HEK293 (cell line): ENCODE results near the gene MRPS24.

Experiments used
- CTCF ChIA-PET: fragments of 350-600 bp; formaldehyde crosslinking; extraction: SDS; loops from one replicate; lab custom pipeline; 2021; ENCODE audit warnings: antibody characterized with exemption; lab: Yijun Ruan, JAX
- POLR2A ChIA-PET: fragments of 300-600 bp; formaldehyde crosslinking; extraction: SDS; loops from one replicate; lab custom pipeline; 2020; ENCODE audit warnings: antibody characterized with exemption, inconsistent platforms; lab: Yijun Ruan, JAX
- H3K27ac ChIP-seq: fragments of 200-500 bp; sonication (Bioruptor generic); 2 replicates; pipeline ENCODE4 v1.5.1; 2014; ENCODE audit warnings: low read depth, low read length, control low read depth, inconsistent platforms; ENCODE audit errors: extremely low read depth
- H3K36me3 ChIP-seq, 2 experiments: fragments of 200-500 bp in 1 of 2; sonication (Bioruptor generic) in 1 of 2; 1 replicate in 1 of 2; 2 replicates in 1 of 2; pipeline ENCODE4 v1.5.1; 2014 to 2017; ENCODE audit warnings: inconsistent platforms in 2 of 2, low read length in 2 of 2; ENCODE audit not compliant: control insufficient read depth in 2 of 2, insufficient read depth in 1 of 2
- H3K4me1 ChIP-seq: fragments of 200-500 bp; sonication (Bioruptor generic); 2 replicates; pipeline ENCODE4 v1.5.1; 2014; ENCODE audit warnings: mild to moderate bottlenecking, low read length, inconsistent platforms; ENCODE audit not compliant: control insufficient read depth, insufficient read depth
- H3K4me3 ChIP-seq: 2 replicates; pipeline ENCODE4 v1.5.1; 2011; ENCODE audit warnings: low read depth, mild to moderate bottlenecking, control low read depth, low read length, moderate library complexity
- H3K9me3 ChIP-seq: fragments of 200-500 bp; sonication (Bioruptor generic); 2 replicates; pipeline ENCODE4 v1.5.1; 2014; ENCODE audit warnings: low read depth, low read length, inconsistent platforms; ENCODE audit not compliant: control insufficient read depth, insufficient read depth
- KLF8 ChIP-seq: fragments of 450-650 bp; formaldehyde crosslinking; IDR thresholded peaks from 2 replicates; pipeline ENCODE4 v1.5.1; 2016; ENCODE audit warnings: missing biosample characterization, missing genetic modification characterization
- PRDM4 ChIP-seq: fragments of 450-650 bp; formaldehyde crosslinking; IDR thresholded peaks from 2 replicates; pipeline ENCODE4 v1.5.1; 2017; ENCODE audit warnings: missing biosample characterization, missing genetic modification characterization
- SP3 ChIP-seq: fragments of 450-650 bp; formaldehyde crosslinking; IDR thresholded peaks from 2 replicates; pipeline ENCODE4 v1.5.1; 2016; ENCODE audit warnings: missing biosample characterization, missing genetic modification characterization
- TRIM28 ChIP-seq: IDR thresholded peaks from 2 replicates; pipeline ENCODE4 v1.6.1; 2011; ENCODE audit warnings: low read length, control low read depth, borderline replicate concordance
- ZBTB6 ChIP-seq: fragments of 450-650 bp; formaldehyde crosslinking; IDR thresholded peaks from 2 replicates; pipeline ENCODE4 v1.5.1; 2017; ENCODE audit warnings: missing biosample characterization, missing genetic modification characterization
- ZNF133 ChIP-seq: fragments of 450-650 bp; formaldehyde crosslinking; IDR thresholded peaks from 2 replicates; pipeline ENCODE4 v1.5.1; 2016; ENCODE audit warnings: missing biosample characterization, missing genetic modification characterization
- ZNF140 ChIP-seq: fragments of 450-650 bp; formaldehyde crosslinking; IDR thresholded peaks from 2 replicates; pipeline ENCODE4 v1.5.1; 2016; ENCODE audit warnings: missing biosample characterization, missing genetic modification characterization
- ZNF169 ChIP-seq: fragments of 450-650 bp; formaldehyde crosslinking; IDR thresholded peaks from 2 replicates; pipeline ENCODE4 v1.5.1; 2016; ENCODE audit warnings: missing biosample characterization, missing genetic modification characterization
- ZNF248 ChIP-seq: fragments of 450-650 bp; formaldehyde crosslinking; IDR thresholded peaks from 2 replicates; pipeline ENCODE4 v1.5.1; 2017; ENCODE audit warnings: missing biosample characterization, missing genetic modification characterization
- ZNF266 ChIP-seq: fragments of 450-650 bp; formaldehyde crosslinking; IDR thresholded peaks from 2 replicates; pipeline ENCODE4 v1.5.1; 2016; ENCODE audit warnings: missing biosample characterization, missing genetic modification characterization, low read depth
- ZNF350 ChIP-seq: fragments of 450-650 bp; formaldehyde crosslinking; IDR thresholded peaks from 2 replicates; pipeline ENCODE4 v1.5.0; 2017; ENCODE audit warnings: missing biosample characterization, mild to moderate bottlenecking, missing genetic modification characterization
- ZNF514 ChIP-seq: fragments of 450-650 bp; formaldehyde crosslinking; IDR thresholded peaks from 2 replicates; pipeline ENCODE4 v1.5.1; 2016; ENCODE audit warnings: missing biosample characterization, missing genetic modification characterization
- ZNF529 ChIP-seq: fragments of 450-650 bp; formaldehyde crosslinking; IDR thresholded peaks from 2 replicates; pipeline ENCODE4 v1.5.1; 2017; ENCODE audit warnings: missing genetic modification characterization, missing biosample characterization; ENCODE audit not compliant: insufficient replicate concordance
- ZNF555 ChIP-seq: fragments of 450-650 bp; formaldehyde crosslinking; conservative IDR thresholded peaks from 2 replicates; pipeline ENCODE4 v1.5.1; 2017; ENCODE audit warnings: missing biosample characterization, mild to moderate bottlenecking, missing genetic modification characterization, inconsistent platforms
- ZNF600 ChIP-seq: fragments of 450-650 bp; formaldehyde crosslinking; IDR thresholded peaks from 2 replicates; pipeline ENCODE4 v1.5.1; 2016; ENCODE audit warnings: missing biosample characterization, missing genetic modification characterization
- ZNF610 ChIP-seq: fragments of 450-650 bp; formaldehyde crosslinking; IDR thresholded peaks from 2 replicates; pipeline ENCODE4 v1.5.1; 2016; ENCODE audit warnings: missing biosample characterization, missing genetic modification characterization, borderline replicate concordance
- ZNF626 ChIP-seq: fragments of 450-650 bp; sonication (Bioruptor Pico); formaldehyde crosslinking; IDR thresholded peaks from 2 replicates; pipeline ENCODE4 v1.5.1; 2018; ENCODE audit warnings: missing biosample characterization, missing genetic modification characterization, inconsistent platforms
- ZNF654 ChIP-seq: fragments of 450-650 bp; formaldehyde crosslinking; IDR thresholded peaks from 2 replicates; pipeline ENCODE4 v1.5.1; 2016; ENCODE audit warnings: low read depth, missing biosample characterization, missing genetic modification characterization
- TF ChIP-seq, protein P1 (sequence below): fragments of 450-650 bp; formaldehyde crosslinking; IDR thresholded peaks from 2 replicates; pipeline ENCODE4 v1.5.1; 2016; ENCODE audit warnings: missing biosample characterization, missing genetic modification characterization

Gene MRPS24

DNA sequence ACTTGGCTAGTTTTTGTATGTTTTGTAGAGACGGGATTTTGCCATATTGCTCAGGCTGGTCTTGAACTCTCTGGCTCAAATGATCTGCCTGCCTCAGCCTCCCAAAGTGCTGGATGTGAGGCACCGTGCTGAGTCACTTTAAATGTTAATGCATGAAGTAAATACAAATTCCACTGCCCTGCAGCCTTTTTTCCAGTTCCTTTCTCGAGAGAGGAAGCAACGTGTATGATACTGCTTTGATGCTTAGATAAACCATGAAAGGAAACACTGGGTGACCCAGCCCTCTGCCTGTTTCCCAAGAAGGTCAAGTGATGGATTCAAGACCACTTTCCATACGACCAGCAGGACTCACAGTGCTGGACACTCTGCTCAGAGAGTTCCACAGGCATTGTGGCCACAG is 11.3 kb upstream of the MRPS24 start:
- TF ChIP-seq KLF8 (tag by site-specific recombination) (no peak), ZNF610 (tag by site-specific recombination) (no peak), ZNF626 (tag by site-specific recombination) (no peak), ZNF514 (no peak), SP3 (tag by site-specific recombination) (no peak)
- Histone ChIP-seq H3K4me1 (no peaks in the 10 kb centered on the region), H3K4me3 (no peak overlapping the region), H3K27ac (no peak overlapping the region), H3K9me3 (no peaks in the 10 kb centered on the region), H3K36me3 (peaks cover 31 to 80% of the 10 kb centered on the region in 2 experiments)
- POLR2A ChIA-PET, result no interaction called here
- CTCF ChIA-PET, result no interaction called here

- Histone ChIP-seq H3K4me3 (no peak overlapping the region), H3K4me1 (no peaks in the 10 kb centered on the region), H3K36me3 (peaks cover 20 to 82% of the 10 kb centered on the region in 2 experiments), H3K27ac (no peak overlapping the region), H3K9me3 (no peaks in the 10 kb centered on the region)
- POLR2A ChIA-PET, result interaction anchor here (1.6 kb wide), 1 partner anchor 10 kb away, joined by 5 read pairs; the partner anchor contains the start of gene MRPS24
- no peak for TF ChIP-seq ZNF350
- CTCF ChIA-PET, result interaction anchor here (0.7 kb wide), 1 partner anchor 79 kb away, joined by 4 read pairs; no protein-coding TSS in a partner anchor
Observed at GRCh38 chr7:43879477-43879876, 10.2 kb upstream of the MRPS24 start.

GRCh38 chr7:43878867-43879266 is 9.6 kb upstream of the MRPS24 start:
- H3K4me3 ChIP-seq, result no peak overlapping the region
- no peaks in the 10 kb centered on the region for H3K4me1 ChIP-seq
- H3K9me3 ChIP-seq, result no peaks in the 10 kb centered on the region
- H3K36me3 ChIP-seq, result peaks cover 19 to 76% of the 10 kb centered on the region in 2 experiments
- TF ChIP-seq TRIM28 (no peak), ZBTB6 (tag by site-specific recombination) (no peak), PRDM4 (tag by site-specific recombination) (no peak), ZNF169 (tag by site-specific recombination) (no peak), ZNF610 (tag by site-specific recombination) (no peak)
- no peak overlapping the region for H3K27ac ChIP-seq
- ChIA-PET POLR2A (interaction anchor here (1.6 kb wide), 1 partner anchor 9 kb away, joined by 5 read pairs; the partner anchor contains the start of gene MRPS24), CTCF (no interaction called here)

GRCh38 chr7:43877968-43878864 is 8.9 kb upstream of the MRPS24 start:
- Histone ChIP-seq H3K36me3 (peaks cover 19 to 73% of the 10 kb centered on the region in 2 experiments), H3K4me3 (no peak overlapping the region), H3K4me1 (no peaks in the 10 kb centered on the region), H3K27ac (no peak overlapping the region), H3K9me3 (no peaks in the 10 kb centered on the region)
- no peak for TF ChIP-seq ZNF654 (tag by site-specific recombination)
- TF ChIP-seq ZNF555, result no peak
- TF ChIP-seq ZNF248 (tag by site-specific recombination), result no peak
- TF ChIP-seq ZNF140 (tag by site-specific recombination), result no peak
- TF ChIP-seq, protein P1, sequence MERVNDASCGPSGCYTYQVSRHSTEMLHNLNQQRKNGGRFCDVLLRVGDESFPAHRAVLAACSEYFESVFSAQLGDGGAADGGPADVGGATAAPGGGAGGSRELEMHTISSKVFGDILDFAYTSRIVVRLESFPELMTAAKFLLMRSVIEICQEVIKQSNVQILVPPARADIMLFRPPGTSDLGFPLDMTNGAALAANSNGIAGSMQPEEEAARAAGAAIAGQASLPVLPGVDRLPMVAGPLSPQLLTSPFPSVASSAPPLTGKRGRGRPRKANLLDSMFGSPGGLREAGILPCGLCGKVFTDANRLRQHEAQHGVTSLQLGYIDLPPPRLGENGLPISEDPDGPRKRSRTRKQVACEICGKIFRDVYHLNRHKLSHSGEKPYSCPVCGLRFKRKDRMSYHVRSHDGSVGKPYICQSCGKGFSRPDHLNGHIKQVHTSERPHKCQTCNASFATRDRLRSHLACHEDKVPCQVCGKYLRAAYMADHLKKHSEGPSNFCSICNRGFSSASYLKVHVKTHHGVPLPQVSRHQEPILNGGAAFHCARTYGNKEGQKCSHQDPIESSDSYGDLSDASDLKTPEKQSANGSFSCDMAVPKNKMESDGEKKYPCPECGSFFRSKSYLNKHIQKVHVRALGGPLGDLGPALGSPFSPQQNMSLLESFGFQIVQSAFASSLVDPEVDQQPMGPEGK, result no peak
- TF ChIP-seq ZNF600 (tag by site-specific recombination), result no peak
- TF ChIP-seq ZNF266 (tag by site-specific recombination), result no peak
- no peak for TF ChIP-seq ZNF529
- TF ChIP-seq ZNF133, result no peak
- POLR2A ChIA-PET, result interaction anchor here (1.6 kb wide), 1 partner anchor 9 kb away, joined by 5 read pairs; the partner anchor contains the start of gene MRPS24
- CTCF ChIA-PET, result no interaction called here
